Kidney (tissue), 14 donors: ENCODE data around the gene CXXC1. TPM values are rescaled to one million over a fixed set of nuclear protein-coding genes. Genes with fewer than 3 reads are reported as not detected.
A peak's percentile ranks its signal among the peaks of the same experiment; 100 is the strongest.

Experiments
- DNase-seq, 5 donors: peaks; one replicate each; pipeline ENCODE4 v3.0.0-alpha.2; 2013 to 2020
- FAIRE-seq: peaks from 2 replicates; lab custom pipeline; 2012; peaks lifted over from hg19 to GRCh38; lab: Jason Lieb, UNC
- H3K27ac ChIP-seq, 2 donors: one replicate each; pipeline ENCODE4 v1.7.0; 2013; ENCODE audit warnings: low read depth in 2 of 2, low read length in 2 of 2, inconsistent platforms in 1 of 2
- H3K27me3 ChIP-seq: one replicate; pipeline ENCODE4 v1.7.1; 2013; ENCODE audit warnings: low read length, inconsistent platforms; ENCODE audit not compliant: control insufficient read depth, insufficient read depth
- H3K36me3 ChIP-seq, 3 donors: one replicate each; pipeline versions ENCODE4 v1.7.0 to v1.7.1; 2013; ENCODE audit warnings: low read length in 3 of 3, control low read depth in 1 of 3, inconsistent platforms in 1 of 3; ENCODE audit not compliant: insufficient read depth in 3 of 3, control insufficient read depth in 2 of 3
- H3K4me1 ChIP-seq, 3 donors: one replicate each; pipeline versions ENCODE4 v1.7.0 to v1.7.1; 2013; ENCODE audit warnings: low read length in 3 of 3, inconsistent platforms in 1 of 3, low read depth in 1 of 3; ENCODE audit not compliant: control insufficient read depth in 2 of 3, insufficient read depth in 2 of 3
- H3K4me3 ChIP-seq, 3 donors: one replicate each; pipeline versions ENCODE4 v1.7.0 to v1.8.1; 2013; ENCODE audit warnings: low read length in 3 of 3, control low read depth in 1 of 3, inconsistent platforms in 1 of 3
- H3K9ac ChIP-seq, 3 donors: one replicate each; pipeline versions ENCODE4 v1.7.0 to v1.7.1; 2013; ENCODE audit warnings: low read length in 3 of 3, control low read depth in 1 of 3, inconsistent platforms in 1 of 3
- H3K9me3 ChIP-seq, 3 donors: one replicate each; pipeline versions ENCODE4 v1.7.0 to v1.7.1; 2013; ENCODE audit warnings: low read length in 3 of 3, control low read depth in 1 of 3, inconsistent platforms in 1 of 3; ENCODE audit not compliant: control insufficient read depth in 2 of 3, insufficient read depth in 1 of 3
- intact Hi-C: fragments of 100-400 bp; cut with DNase I; formaldehyde crosslinking; loops from one replicate; pipeline ENCODE4 v1.11.1; 2022
- polyA plus RNA-seq: library from polyadenylated mRNA; stranded (reverse); fragments of 350-450 nt; fragmentation: Illumina TruSeq; extraction: RNeasy Lipid Tissue Mini Kit (QIAGEN cat#74804); gene quantifications from one replicate; pipeline ENCODE4 v1.2.3, GENCODE V29; 2014; ENCODE audit warnings: low read depth, low replicate concordance; ENCODE audit not compliant: insufficient read depth
- total RNA-seq: library from RNA; stranded (reverse); fragmentation: NEBNext Ultra II Directional; extraction: Animal tissue kit (Norgen Biotek cat#: 25700); gene quantifications from one replicate; pipeline ENCODE4 v1.2.1, GENCODE V29; 2021
- TF ChIP-seq, protein P1 (sequence below): IDR thresholded peaks from 3 replicates; pipeline ENCODE4 v1.5.1; 2012; ENCODE audit warnings: mild to moderate bottlenecking, moderate library complexity, borderline replicate concordance; ENCODE audit not compliant: insufficient read depth; ENCODE audit errors: extremely low read depth
- donor health status: control.
- donor health status: control.
- donor health status: control.
- donor health status: control.
- donor health status: control.
- donor health status: DM: yes; HTN: yes; CAD: no.
- donor health status: Normal renal cell carcinoma (clear cell type).

CXXC1 gene
- total and polyA plus RNA-seq, 2 donors from 2014 or later = 39.0 to 88.7 TPM

DNA sequence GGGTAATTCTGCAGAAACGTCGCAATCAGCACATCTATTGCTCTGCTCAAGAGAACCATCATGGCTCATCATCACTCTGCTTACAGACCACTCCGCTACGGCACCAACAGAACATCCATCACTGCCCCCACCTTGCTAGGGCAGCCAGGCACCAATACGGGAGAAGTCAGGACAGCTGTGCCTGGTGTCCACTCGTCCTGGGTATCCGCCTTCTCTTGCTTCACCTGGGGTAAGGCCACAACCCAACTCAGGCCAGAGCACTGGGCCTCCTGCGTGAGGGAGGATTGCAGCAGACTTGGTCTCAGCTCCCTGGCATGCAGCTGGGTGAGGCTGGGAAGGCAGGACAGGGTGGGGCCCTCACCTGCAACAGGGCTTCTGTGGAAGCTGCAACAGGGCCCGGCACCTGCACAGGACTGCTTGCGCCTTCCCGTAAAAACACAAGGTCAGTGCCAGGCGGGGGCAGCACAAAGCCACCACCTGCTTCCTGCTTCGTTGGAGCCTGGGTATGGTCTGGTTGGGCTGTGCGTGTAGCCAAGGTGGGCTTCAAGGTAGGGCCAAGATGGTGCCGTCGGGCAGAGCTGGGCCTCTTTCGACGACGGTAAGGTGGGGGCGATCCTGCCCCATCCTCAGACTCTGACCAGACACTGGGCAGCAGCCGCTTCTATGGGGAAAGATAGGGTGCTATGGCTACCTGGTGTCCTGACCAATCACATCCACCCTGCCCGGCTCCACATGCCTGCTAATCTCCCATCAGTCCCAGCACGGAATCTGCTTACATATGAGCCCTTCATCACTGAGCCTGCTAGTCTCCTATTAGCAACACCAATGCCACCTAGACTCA, 14.1 kb downstream of the CXXC1 start:
- peaks cover 17 to 71% (median 67%) of the 10 kb centered on the region in 3 donors for H3K36me3 ChIP-seq
- FAIRE-seq = no peak
- no peak overlapping the region for H3K9ac ChIP-seq
- H3K9me3 ChIP-seq = no peaks in the 10 kb centered on the region
- H3K27ac ChIP-seq = no peak overlapping the region
- no peak for DNase-seq
- no peaks in the 10 kb centered on the region for H3K27me3 ChIP-seq
- no peaks in the 10 kb centered on the region for H3K4me1 ChIP-seq
- H3K4me3 ChIP-seq = no peak overlapping the region
- intact Hi-C loops = no loop called here
- TF ChIP-seq, protein P1, sequence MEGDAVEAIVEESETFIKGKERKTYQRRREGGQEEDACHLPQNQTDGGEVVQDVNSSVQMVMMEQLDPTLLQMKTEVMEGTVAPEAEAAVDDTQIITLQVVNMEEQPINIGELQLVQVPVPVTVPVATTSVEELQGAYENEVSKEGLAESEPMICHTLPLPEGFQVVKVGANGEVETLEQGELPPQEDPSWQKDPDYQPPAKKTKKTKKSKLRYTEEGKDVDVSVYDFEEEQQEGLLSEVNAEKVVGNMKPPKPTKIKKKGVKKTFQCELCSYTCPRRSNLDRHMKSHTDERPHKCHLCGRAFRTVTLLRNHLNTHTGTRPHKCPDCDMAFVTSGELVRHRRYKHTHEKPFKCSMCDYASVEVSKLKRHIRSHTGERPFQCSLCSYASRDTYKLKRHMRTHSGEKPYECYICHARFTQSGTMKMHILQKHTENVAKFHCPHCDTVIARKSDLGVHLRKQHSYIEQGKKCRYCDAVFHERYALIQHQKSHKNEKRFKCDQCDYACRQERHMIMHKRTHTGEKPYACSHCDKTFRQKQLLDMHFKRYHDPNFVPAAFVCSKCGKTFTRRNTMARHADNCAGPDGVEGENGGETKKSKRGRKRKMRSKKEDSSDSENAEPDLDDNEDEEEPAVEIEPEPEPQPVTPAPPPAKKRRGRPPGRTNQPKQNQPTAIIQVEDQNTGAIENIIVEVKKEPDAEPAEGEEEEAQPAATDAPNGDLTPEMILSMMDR = no peak

GRCh38 chr18:50272568-50272967, 14.9 kb downstream of the CXXC1 start:
- TF ChIP-seq, protein P1 = no peak
- H3K9me3 ChIP-seq = no peaks in the 10 kb centered on the region
- H3K9ac ChIP-seq = no peak overlapping the region
- H3K27ac ChIP-seq = no peak overlapping the region
- peaks cover 17 to 66% (median 64%) of the 10 kb centered on the region in 3 donors for H3K36me3 ChIP-seq
- intact Hi-C loops = no loop called here
- DNase-seq = no peak
- peaks cover 0 to under 1% (median 0%) of the 10 kb centered on the region in 3 donors for H3K4me1 ChIP-seq
- H3K27me3 ChIP-seq = no peaks in the 10 kb centered on the region
- H3K4me3 ChIP-seq = no peak overlapping the region
- no peak for FAIRE-seq

DNA sequence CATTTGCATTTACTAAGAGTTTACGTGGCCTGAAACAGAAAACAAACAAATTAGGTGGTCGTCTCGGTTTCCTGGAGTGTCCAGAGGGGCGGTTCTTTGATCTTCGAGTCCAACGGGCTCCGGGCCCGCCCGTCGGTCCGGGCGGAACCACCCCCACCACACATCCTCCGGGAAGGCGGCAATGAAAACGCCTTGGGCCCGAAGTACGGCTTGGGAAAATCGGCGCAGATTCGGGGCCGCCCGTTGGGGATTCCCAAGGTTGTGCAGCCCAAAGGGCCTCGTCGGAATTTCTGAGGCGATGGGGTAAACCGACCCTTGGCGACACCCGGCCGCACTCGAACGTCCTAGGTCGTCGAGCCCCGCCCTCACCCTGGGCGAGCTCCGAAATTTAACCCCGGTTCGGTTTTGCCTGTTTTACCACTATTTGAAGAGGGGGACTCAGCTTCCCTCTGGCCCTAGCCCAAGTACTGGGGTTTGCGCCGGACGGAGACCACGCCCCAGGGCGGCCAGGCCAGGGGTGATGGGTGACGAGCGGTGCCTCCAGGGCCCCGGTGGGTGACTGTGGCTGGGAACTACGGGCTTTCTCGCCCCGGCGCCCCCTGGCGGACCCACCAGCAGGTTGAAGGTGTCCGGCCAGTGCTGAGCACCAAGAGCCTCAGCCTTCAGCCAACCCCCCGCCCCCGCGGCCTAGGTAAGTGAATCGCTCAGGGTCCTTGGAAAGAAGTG, 19.3 kb downstream of the CXXC1 start:
- no peak for FAIRE-seq
- peak; percentile 80 to 94 (median 84) for DNase-seq

More for the DNA sequence above, 19.3 kb downstream of the CXXC1 start:
- H3K9me3 ChIP-seq = no peaks in the 10 kb centered on the region
- TF ChIP-seq, protein P1 = peak; percentile 56
- peak overlapping the region in 1 of 3 donors; percentile 29 for H3K9ac ChIP-seq
- peak overlapping the region; percentile 28 to 64 (median 52) for H3K4me3 ChIP-seq
- peaks cover 5 to 27% (median 26%) of the 10 kb centered on the region in 3 donors for H3K36me3 ChIP-seq
- peak overlapping the region; percentile 55 to 76 for H3K27ac ChIP-seq
- H3K27me3 ChIP-seq = no peaks in the 10 kb centered on the region
- intact Hi-C loops = no loop called here
- peaks cover 0 to 6% (median 0%) of the 10 kb centered on the region in 3 donors for H3K4me1 ChIP-seq
